ENCODE data around the gene C10orf62. TPM values are rescaled to one million over a fixed set of nuclear protein-coding genes. Genes with fewer than 3 reads are reported as not detected.
"Not testable (repeated sequence)": the region's sequence is repeated elsewhere in the genome, so short reads cannot be mapped to it uniquely, and the experiment has no call there.

The C10orf62 gene
- total RNA-seq, 1 donor from 2014 or later: not detected

GRCh38 chr10:97627731-97628130 lies 38.2 kb downstream of the C10orf62 start:
- intact Hi-C loops (cut with micrococcal nuclease): no loop called here

DNA sequence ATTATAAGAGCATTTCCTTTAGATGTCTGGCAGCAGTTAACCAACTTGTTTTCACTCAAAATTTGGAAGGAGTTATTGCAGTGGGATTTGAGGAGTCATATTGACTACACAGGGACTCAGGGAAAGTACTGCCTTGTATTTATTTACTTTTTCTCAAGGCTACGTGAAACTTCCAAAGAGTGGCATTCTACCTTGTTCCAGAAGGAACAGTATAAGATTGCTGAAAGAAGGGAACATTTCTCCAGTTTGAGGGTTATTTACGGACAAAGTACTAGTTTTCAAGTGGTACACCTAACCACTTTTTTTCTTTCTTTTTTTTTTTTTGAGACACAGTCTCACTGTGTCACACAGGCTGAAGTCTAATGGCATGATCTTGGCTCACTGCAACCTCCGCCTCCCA lies 38.7 kb downstream of the C10orf62 start:
- intact Hi-C loops (cut with micrococcal nuclease): no loop called here

GRCh38 chr10:97629289-97629688 lies 39.8 kb downstream of the C10orf62 start:
- intact Hi-C loops (cut with micrococcal nuclease): no loop called here

DNA sequence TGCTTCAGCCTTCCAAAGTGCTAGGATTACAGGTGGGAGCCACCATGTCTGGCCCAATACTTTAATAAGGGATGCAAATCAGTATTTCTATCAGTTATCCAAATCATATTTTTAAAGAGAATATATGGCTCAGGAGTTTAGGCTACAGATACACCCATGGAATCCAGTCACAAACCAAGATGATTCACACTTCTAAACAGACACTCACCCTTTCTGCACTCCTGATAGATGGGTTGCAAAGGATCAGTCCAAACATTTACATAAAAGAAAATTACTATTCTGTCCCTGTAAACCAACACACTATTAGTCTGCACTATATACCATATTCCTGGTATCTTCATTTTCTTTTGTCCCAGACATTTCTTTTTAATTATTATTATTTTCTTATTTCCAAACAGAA lies 41.6 kb downstream of the C10orf62 start:
- intact Hi-C loops (cut with micrococcal nuclease): loop anchor here (5.0 kb wide), 1 partner anchor 1939 kb away; the partner anchor contains the start of gene TCTN3

- intact Hi-C loops (cut with micrococcal nuclease): loop anchor here (1.0 to 5.0 kb wide), 10 partner anchors 8 to 1941 kb away; partner anchors contain the start of genes ARHGAP19, AVPI1, MMS19 and PGAM1
These were observed 43.7 kb downstream of the C10orf62 start, which contains the start of gene MORN4 for GRCh38 chr10:97632949-97633884. MORN4 (minus strand) TSS chr10:97633500; CDS start chr10:97619653, 13,847 bp downstream.

GRCh38 chr10:97633921-97634320 lies 44.4 kb downstream of the C10orf62 start:
- intact Hi-C loops (cut with micrococcal nuclease): loop anchor here (1.0 to 5.0 kb wide), 10 partner anchors 7 to 1942 kb away; partner anchors contain the start of genes ARHGAP19, AVPI1, MMS19 and PGAM1

- intact Hi-C loops (cut with micrococcal nuclease): no loop called here
These were observed 46.1 kb downstream of the C10orf62 start for GRCh38 chr10:97635577-97635976.

DNA sequence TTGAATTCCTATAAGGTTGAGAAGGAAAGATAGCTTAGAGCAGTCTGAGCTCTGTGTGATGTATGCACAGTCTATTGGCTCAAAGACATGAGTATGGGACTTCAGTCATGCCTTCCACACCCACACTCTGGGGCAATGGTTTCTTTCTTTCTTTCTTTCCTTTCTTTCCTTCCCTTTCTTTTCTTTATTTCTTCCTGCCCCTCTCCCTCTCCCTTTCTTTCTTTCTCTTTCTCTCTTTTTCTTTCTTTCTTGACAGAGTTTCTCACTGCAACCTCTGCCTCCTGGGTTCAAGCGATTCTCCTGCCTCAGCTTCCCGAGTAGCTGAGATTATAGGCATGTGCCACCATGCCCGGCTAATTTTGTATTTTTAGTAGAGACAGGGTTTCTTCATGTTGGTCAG lies 49.6 kb downstream of the C10orf62 start:
- intact Hi-C loops (cut with micrococcal nuclease): not testable (repeated sequence)

DNA sequence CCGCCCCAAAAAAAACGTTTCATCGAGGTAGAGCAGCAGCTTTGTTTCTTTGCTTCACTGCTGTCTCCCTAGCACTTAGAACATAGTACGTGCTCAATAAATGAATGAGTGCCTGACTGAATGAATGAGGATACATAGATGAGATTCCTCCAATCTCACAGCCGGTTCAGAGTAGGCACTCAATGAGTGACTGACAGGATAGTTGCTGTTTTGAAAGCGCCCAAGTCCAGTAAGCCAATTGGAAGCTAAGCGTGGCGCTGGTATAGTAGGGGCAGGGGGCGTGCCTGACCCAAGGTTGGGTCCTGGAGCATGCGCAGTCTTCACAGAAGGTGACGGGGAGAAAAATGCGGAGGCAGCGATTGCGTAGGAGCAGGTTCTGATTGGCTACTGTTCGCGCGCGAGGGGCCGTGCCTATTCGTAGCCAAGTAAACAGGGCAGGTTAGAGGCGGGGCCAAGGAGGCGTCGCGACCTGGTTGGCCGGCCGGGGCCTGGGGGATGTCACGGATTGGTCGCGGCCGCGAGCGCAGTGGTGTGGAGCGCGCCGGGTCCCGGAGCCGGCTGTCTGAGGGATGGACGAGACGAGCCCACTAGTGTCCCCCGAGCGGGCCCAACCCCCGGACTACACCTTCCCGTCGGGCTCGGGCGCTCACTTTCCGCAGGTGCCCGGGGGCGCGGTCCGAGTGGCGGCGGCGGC lies 50.8 kb downstream of the C10orf62 start, which contains the start of gene PI4K2A:
PI4K2A (plus strand) TSS at position 498 of the 694 bp plus-strand sequence; CDS start at position 570, 72 bp downstream.
- intact Hi-C loops (cut with micrococcal nuclease): loop anchor here (1.0 to 5.0 kb wide), 14 partner anchors 9 to 1790 kb away; partner anchors contain the start of genes ARHGAP19, AVPI1, EXOSC1 and FRAT1

Other genes starting within 250 kb of the C10orf62 start
- gene RRP12, start 188.4 kb upstream of the C10orf62 start, total RNA-seq: 36.9 and 39.0 TPM in 2 replicates
- gene PGAM1, start 163.5 kb upstream of the C10orf62 start, total RNA-seq: 446 and 454 TPM in 2 replicates
- 53.8 and 57.6 TPM in 2 replicates for gene EXOSC1, start 143.7 kb upstream of the C10orf62 start, total RNA-seq
- 45.2 and 47.0 TPM in 2 replicates for gene ZDHHC16, start 143.5 kb upstream of the C10orf62 start, total RNA-seq
- 71.2 and 73.6 TPM in 2 replicates for gene MMS19, start 91.3 kb upstream of the C10orf62 start, total RNA-seq
- gene UBTD1, start 90.8 kb upstream of the C10orf62 start, total RNA-seq: 0.90 and 1.5 TPM in 2 replicates
- 0.32 TPM in 1 of 2 replicates, not detected in the other for gene ANKRD2, start 16.9 kb upstream of the C10orf62 start, total RNA-seq
- not detected in 2 replicates for gene HOGA1, start 5.3 kb upstream of the C10orf62 start, total RNA-seq
- gene MORN4, start 43.8 kb downstream of the C10orf62 start, total RNA-seq: 1.1 and 1.3 TPM in 2 replicates
- gene PI4K2A, start 51.0 kb downstream of the C10orf62 start, total RNA-seq: 13.9 and 14.1 TPM in 2 replicates
- gene AVPI1, start 97.5 kb downstream of the C10orf62 start, total RNA-seq: 0.42 and 0.83 TPM in 2 replicates
- 2.7 TPM in 2 replicates for gene MARVELD1, start 124.0 kb downstream of the C10orf62 start, total RNA-seq
- 33.1 and 33.6 TPM in 2 replicates for gene ZFYVE27, start 147.4 kb downstream of the C10orf62 start, total RNA-seq
- gene SFRP5, start 182.3 kb downstream of the C10orf62 start, total RNA-seq: not detected in 2 replicates